Metanephros (tissue), 1 donor: ENCODE results near the gene OR52B4. TPM values are rescaled to one million over a fixed set of nuclear protein-coding genes. Genes with fewer than 3 reads are reported as not detected.

Experiments
- total RNA-seq: library from RNA; depleted of rRNA; stranded (reverse); fragments of >200 nt; gene quantifications from one replicate; pipeline ENCODE4 v1.2.3, GENCODE V29; 2014

OR52B4 gene
- not detected for total RNA-seq

GRCh38 chr11:4368286-4368685 is at the start of gene OR52B4:
Gene OR52B4, minus strand, starts transcription at chr11:4368386. Its CDS starts 91 bp downstream, at chr11:4368295.

DNA sequence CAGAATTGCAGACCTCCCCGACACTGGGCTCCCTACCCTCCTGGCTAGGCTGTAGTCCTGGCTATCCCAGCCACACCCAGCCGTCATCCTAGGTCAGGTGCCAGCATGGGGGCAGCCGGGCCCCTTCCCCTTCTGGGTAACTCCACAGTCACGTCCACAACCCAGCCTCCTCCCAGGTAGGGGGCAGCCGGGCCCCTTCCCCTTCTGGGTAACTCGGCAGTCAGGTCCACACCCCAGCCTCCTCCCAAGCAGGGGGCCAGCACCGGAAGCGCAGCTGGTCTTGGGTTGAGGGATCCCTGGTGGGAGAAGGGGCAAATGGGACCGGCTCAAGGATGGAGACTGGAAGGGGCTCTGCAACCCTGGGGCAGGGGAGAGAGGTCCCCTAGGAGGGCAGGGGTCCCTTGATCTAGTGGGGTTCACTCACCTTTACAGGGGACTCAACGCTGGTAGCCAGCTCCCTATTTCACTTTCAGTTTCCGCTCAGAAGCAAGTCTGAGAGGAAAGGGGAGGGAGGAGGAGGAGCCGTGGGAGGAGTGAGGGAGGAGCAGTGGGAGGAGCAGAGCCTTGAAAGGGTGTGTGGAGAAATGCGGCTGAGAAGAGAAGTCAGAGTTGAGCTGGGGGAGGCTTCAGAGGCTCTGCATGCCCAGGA is 25.1 kb upstream of the OR52B4 start, which contains the start of gene TRIM21:
Gene TRIM21, minus strand, starts transcription at position 494 of the 649 bp plus-strand sequence. CDS start 3,293 bp downstream, outside the sequence.

Other genes with a start within 250 kb of the OR52B4 start
- 12.8 TPM for gene TRIM21, start 25.3 kb upstream of the OR52B4 start, total RNA-seq
- gene OR52K2, start 80.9 kb upstream of the OR52B4 start, total RNA-seq = not detected
- gene OR52K1, start 114.3 kb upstream of the OR52B4 start, total RNA-seq = not detected
- gene OR52M1, start 176.8 kb upstream of the OR52B4 start, total RNA-seq = not detected
- gene OR52I2, start 213.4 kb upstream of the OR52B4 start, total RNA-seq = not detected
- not detected for gene OR52I1, start 225.7 kb upstream of the OR52B4 start, total RNA-seq
- 13.7 TPM for gene TRIM68, start 239.8 kb upstream of the OR52B4 start, total RNA-seq